CD4-positive, alpha-beta T cell treated with Interferon gamma for 1 hour (primary cell): ENCODE data around the gene THSD4.
"Not testable (repeated sequence)": the region's sequence is repeated elsewhere in the genome, so short reads cannot be mapped to it uniquely, and the experiment has no call there.

Experiments used
- DNase-seq: peaks from one replicate; pipeline ENCODE4 v3.0.0-alpha.2; 2020

THSD4 gene

GRCh38 chr15:71197620-71198019 is 82.3 kb downstream of the THSD4 start:
- DNase-seq = no peak

- DNase-seq = no peak
Measured at GRCh38 chr15:71198846-71199245, 83.6 kb downstream of the THSD4 start.

GRCh38 chr15:71199384-71200351 is 84.4 kb downstream of the THSD4 start:
- no peak for DNase-seq

DNA sequence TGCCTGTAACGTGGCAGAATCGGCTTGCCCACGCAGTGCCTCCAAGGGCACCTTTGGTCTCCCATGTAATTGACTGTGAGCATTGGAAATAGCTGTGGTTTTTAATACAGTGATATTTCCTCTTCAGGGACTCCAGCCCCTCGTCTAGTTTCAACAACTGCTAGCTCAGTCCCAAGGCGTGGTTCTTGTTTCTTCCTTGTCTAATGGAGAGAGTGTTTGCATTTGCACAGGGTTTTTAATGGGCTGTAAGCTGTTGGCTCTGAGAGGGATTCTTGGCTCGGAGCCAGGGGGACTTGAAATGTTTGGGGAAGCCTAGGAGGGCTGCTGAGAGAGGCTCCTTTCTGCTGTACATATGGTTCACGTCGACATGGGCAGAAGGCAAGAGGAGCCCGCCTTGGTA is 86.2 kb downstream of the THSD4 start:
- DNase-seq = no peak

- DNase-seq = no peak
Measured at GRCh38 chr15:71202712-71203111, 87.4 kb downstream of the THSD4 start.

DNA sequence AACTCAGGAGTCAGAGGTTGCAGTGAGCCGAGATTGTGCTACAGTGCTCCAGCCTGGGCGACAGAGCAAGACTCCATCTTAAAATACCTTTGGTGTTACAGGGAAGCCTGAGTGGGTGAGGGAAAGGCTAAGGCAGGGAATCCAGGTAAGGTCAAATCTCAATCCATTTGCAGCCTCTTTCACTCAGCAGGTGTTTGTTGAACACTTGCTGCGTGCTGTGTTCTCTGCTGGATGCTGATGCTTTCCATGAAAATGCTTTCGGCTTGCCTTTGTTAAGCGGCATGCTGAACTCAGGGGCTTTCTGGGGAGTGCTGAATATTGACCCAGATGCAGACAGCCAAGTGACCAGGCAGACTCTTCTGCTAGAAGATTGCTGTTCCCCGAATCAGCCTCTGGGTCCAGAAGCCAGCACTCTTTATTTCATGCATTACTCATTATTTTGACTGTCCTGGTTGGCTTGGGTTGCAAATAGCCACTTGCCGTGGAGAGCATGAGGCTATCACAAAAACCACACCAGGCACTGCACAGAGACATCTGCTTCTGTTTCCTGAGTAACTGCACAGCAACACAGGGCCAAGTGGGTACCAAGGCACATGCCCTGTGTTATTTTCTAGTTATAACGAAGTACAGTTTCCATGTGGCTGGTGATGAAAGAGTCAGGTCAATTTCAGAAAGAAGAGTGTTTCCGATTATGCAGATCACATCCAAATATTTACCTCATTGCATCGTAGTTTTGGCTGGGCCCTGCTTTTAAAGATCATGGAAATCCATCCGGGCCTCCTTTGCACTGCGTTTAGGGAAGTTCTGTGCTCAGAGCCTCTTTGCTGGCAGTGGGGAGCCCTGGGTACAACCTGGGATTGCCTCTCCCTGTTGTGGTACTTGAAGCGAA is 88.6 kb downstream of the THSD4 start:
- DNase-seq = no peak

DNA sequence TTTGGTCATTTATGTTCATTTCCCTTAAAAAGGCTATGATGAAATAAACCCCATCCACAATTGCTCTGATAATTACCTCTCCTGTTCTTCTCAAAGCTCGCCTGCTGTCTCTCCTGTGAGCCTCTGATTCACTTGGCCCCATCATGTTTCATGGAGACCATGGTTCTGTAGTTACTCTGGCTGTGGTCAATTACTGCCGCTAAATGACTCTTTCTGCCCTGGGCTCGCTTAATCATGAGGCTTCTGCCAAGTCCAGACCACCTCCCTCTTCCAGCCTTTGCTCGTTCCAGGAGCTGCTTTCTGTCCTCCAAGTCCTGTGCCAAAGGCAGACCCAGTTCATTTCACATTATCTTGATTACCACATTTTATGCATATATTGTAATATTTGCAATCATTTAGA is 91.9 kb downstream of the THSD4 start:
- DNase-seq = no peak

DNA sequence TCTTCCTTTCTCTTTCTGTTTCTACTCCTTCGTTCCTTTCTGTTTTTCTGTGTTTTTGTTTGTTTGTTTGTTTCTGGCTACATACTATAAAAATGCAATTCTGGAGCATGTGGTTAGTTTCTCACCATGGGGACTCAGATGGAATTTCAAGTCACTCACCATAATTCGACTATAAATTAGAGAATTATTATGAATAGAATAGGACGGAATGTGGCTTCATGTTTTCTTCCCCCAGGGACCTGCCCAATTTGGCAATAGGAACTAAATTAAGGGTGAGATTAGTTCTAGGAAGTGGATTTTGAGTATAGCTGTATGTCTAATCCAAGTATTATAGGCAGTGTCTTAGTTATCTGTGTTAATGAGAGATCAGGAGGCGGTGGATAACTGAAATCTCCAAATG is 96.9 kb downstream of the THSD4 start:
- no peak for DNase-seq

DNA sequence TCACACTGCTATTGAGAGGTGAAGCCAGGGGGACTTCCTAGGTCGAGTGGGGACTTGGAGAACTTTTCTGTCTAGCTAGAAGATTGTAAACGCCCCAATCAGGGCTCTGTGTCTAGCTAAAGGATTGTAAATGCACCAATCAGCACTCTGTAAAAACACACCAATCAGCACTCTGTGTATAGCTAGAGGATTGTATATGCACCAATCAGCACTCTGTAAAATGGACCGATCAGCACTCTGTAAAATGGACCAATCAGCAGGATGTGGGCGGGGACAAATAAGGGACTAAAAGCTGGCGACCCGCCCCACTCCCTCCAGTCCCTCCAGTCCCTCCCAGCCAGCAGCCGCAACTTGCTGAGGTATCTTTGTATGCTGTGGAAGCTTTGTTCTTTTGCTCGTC is 98.7 kb downstream of the THSD4 start:
- DNase-seq = not testable (repeated sequence)

DNA sequence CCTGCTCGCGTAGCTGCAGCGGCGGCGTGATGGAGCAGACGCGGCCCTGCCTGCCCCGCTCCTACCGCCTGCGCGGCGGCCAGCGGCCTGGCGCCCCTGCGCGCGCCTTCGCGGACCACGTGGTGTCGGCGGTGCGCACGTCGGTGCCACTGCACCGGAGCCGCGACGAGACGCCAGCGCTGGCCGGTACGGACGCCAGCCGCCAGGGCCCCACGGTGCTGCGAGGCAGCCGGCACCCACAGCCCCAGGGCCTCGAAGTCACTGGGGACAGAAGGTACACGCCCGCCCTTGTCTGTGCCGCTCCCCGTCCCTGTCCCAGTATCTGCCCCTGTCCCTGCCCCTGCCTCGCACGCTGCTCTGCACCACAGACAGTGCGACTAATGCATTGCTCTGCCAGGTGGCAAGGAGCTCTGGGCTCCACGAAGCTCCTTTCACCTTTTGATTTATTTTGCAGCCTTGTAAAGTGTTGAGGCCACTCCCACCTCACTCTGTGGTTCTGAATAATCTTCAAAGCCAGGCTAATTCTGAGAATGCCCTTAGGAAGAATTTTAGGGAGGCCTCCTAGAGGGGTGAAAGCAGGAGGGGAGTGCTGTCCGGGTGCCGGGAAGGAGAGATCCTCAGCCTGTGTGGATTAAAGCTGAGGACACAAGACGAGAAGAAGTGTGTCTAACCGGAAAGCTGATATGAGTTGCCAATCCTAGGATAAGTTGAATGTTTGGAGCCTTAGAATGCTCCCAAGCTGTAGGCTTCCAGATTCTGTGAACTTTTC is 100.0 kb downstream of the THSD4 start:
- no peak for DNase-seq

DNA sequence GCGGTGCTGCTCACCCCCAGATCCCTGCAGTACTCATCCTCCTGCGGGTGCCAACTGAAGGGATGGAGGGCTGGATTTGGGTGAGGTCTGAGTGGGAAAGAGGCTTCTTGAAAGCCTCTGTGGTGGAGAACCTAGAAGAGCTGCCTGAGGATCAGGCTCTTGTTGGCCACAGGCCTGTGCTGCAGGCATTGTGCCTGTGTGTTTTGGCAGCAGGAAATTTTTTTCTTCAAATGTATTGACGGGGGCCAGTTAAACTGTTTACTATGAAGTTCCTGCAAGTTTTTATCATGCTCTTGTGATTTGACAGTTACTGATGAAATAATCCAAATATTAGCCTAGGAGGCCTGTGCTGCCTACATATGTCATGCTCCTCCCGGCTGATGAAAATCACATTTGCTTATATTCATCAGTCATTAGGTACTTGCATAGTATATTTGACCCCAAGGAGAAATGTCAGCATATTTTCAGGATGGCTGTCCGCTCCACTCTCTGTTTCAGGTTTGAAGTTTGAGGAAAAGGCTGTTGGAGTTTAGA is 103.1 kb downstream of the THSD4 start:
- no peak for DNase-seq

DNA sequence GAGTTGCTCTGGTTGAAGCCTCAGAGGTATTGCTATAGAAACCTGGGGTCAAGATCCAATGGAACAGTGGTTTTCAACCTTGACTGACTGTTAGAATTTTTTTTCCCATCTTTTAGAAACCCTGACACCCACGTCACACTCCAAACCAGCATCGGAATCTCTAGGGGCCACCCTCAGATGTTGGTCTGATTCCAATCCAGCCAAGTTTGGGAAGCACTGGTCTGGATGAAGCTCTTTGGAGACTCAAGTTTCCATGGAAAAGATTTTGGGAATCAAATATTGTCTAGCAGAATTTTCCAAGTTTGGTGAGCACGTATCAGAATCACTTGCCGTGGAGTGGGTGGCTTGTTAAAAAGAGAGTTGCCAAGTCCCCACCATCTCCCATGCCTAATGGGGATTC is 103.8 kb downstream of the THSD4 start:
- no peak for DNase-seq

- DNase-seq = no peak
Measured at GRCh38 chr15:71219645-71220044, 104.4 kb downstream of the THSD4 start.

GRCh38 chr15:71220828-71221227 is 105.6 kb downstream of the THSD4 start:
- DNase-seq = no peak

- no peak for DNase-seq
Measured at GRCh38 chr15:71221417-71221816, 106.1 kb downstream of the THSD4 start.

DNA sequence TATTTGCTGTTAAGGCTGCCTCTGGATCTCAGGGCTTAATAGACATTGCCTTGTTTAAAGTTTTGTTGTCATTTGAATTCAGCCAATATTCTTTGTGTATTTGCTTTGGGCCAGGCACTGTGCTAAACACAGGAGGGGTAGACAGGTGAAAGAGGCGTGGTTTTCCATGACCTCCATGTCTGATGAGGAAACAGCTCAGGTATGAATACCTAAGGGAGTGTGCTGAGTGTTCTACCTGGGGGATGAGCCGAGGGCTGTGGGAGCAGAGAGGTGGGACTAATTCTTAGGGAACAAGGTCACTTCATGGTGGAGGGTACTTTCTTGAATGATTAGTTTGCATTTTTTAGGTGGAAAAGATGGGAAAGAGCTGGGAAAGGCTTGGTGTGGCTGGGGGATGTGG is 108.2 kb downstream of the THSD4 start:
- no peak for DNase-seq

DNA sequence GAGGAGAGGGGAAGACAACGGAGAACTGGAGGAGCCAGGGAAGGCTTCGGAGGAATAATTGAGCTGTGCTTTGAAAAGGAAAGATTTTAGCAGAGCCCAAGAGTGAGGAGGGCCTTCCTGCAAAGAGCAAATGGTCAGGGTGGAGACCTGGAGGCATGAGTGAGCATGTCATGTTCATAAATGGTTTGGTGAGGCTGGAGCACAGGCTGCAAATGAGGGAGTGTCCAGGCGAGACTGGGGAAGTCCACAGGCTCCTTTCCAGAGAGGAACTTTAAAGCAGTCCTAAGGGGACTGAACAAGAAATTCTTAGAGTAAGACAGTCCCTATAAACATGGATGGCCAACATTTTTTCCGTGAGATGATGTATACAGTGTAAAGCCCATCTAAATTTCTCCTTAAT is 108.8 kb downstream of the THSD4 start:
- DNase-seq = no peak

DNA sequence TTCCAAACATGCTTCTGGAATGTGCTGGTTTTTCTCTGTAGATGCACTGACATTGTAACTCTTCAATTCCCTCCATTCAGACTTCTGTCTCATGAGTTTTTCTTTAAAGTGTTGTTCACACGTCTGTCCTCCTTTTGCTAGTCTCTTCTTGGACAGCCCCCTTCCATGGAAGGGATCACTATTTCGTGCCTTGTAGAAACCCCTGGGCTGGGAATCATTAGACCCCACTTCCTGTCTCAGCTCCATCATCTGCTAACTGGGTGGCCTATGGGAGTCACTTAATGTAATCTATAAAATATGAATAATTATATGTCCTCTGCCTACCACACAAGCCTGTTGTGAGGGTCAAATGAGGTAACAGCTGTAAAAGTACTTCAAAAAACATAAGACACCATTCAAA is 110.6 kb downstream of the THSD4 start:
- DNase-seq = no peak

GRCh38 chr15:71226536-71227455 is 111.5 kb downstream of the THSD4 start:
- DNase-seq = no peak

- no peak for DNase-seq
Measured at GRCh38 chr15:71228403-71228802, 113.1 kb downstream of the THSD4 start.

DNA sequence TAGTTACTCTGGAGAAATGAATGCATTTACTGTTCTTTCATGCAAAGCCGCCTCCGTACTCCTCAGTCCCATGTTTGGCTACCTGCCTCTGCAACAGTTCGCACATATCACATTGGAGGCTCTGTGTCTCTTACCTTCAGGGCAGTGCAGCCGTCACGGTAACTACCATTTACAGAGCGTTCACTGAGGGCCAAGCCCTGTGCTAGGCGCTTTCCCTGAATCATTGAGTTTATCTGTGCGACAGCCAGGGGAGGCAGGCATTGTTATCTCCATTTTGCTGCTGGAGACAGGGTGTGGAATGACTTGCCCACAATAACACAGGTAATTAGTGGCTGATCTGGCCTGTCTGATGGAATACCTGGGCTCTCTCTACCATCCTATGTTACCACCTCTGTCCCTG is 115.0 kb downstream of the THSD4 start:
- no peak for DNase-seq

DNA sequence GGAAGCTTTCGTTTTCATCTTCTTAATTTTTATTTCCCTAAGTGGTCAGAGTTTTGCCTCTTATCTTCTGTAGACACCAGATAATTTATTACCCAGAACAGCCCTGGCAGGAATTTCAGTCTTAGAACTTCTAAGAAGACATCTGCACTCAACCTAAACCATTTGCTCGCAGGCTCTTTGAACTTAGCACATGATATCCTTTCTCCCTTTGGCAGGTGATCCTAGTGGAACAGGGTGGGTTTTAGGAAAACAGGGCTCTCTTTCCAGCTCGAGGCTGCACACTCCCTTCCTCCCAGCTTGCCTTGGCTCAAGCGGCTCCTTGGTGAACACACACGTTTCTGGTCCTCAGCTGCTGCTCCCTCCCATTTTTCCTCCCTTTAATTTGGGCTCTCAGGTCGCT is 116.5 kb downstream of the THSD4 start:
- no peak for DNase-seq
